Measurements from ENCODE around the gene CCDC157. TPM values are rescaled to one million over a fixed set of nuclear protein-coding genes. Genes with fewer than 3 reads are reported as not detected.

Gene CCDC157
- total RNA-seq, 1 experiment from 2014 or later, result 0.82 TPM

GRCh38 chr22:30313527-30314363 lies 43.1 kb upstream of the CCDC157 start:
- Histone ChIP-seq H3K4me1 (ENCODE audit: low read length) (peaks cover 28% of the 10 kb centered on the region), H3K27ac (ENCODE audit: low read length) (no peak overlapping the region), H3K9ac (ENCODE audit: low read length) (no peak overlapping the region), H3K36me3 (ENCODE audit: insufficient read depth, low read length) (no peaks in the 10 kb centered on the region), H3K79me2 (ENCODE audit: low read length) (peaks cover 25% of the 10 kb centered on the region), H3K9me2 (replicated peaks; ENCODE audit: insufficient read depth, low read length) (no peaks in the 10 kb centered on the region), H3K4me2 (ENCODE audit: low read depth, low read length, poor library complexity, severe bottlenecking) (no peak overlapping the region), H3K27me3 (ENCODE audit: low read length) (no peaks in the 10 kb centered on the region), H4K20me1 (ENCODE audit: insufficient read depth, low read depth, low read length) (peaks cover 28% of the 10 kb centered on the region), H3K4me3 (ENCODE audit: low read length) (no peak overlapping the region), H2AFZ (ENCODE audit: low read length) (no peak overlapping the region), H3K9me3 (ENCODE audit: low read length) (no peaks in the 10 kb centered on the region)
- DNase-seq, result no peak

GRCh38 chr22:30314915-30315314 lies 41.9 kb upstream of the CCDC157 start:
- Histone ChIP-seq H2AFZ (ENCODE audit: low read length) (no peak overlapping the region), H3K9me3 (ENCODE audit: low read length) (no peaks in the 10 kb centered on the region), H3K79me2 (ENCODE audit: low read length) (peaks cover 22% of the 10 kb centered on the region), H3K4me3 (ENCODE audit: low read length) (no peak overlapping the region), H3K4me2 (ENCODE audit: low read depth, low read length, poor library complexity, severe bottlenecking) (no peak overlapping the region), H3K4me1 (ENCODE audit: low read length) (peaks cover 17% of the 10 kb centered on the region), H3K9me2 (replicated peaks; ENCODE audit: insufficient read depth, low read length) (no peaks in the 10 kb centered on the region), H3K27ac (ENCODE audit: low read length) (no peak overlapping the region), H4K20me1 (ENCODE audit: insufficient read depth, low read depth, low read length) (peaks cover 21% of the 10 kb centered on the region), H3K36me3 (ENCODE audit: insufficient read depth, low read length) (no peaks in the 10 kb centered on the region), H3K27me3 (ENCODE audit: low read length) (no peaks in the 10 kb centered on the region), H3K9ac (ENCODE audit: low read length) (no peak overlapping the region)
- DNase-seq, result no peak

- no peak for DNase-seq
Observed at GRCh38 chr22:30315962-30316576, 40.7 kb upstream of the CCDC157 start.

GRCh38 chr22:30317778-30318177 lies 39.0 kb upstream of the CCDC157 start:
- Histone ChIP-seq H3K27ac (ENCODE audit: low read length) (no peak overlapping the region), H3K4me2 (ENCODE audit: low read depth, low read length, poor library complexity, severe bottlenecking) (no peak overlapping the region)

More at GRCh38 chr22:30315962-30316576, 40.7 kb upstream of the CCDC157 start:
- H3K36me3 ChIP-seq (ENCODE audit: insufficient read depth, low read length), result no peaks in the 10 kb centered on the region
- H4K20me1 ChIP-seq (ENCODE audit: insufficient read depth, low read depth, low read length), result peaks cover 16% of the 10 kb centered on the region
- peaks cover 6% of the 10 kb centered on the region for H3K4me1 ChIP-seq (ENCODE audit: low read length)
- no peaks in the 10 kb centered on the region for H3K27me3 ChIP-seq (ENCODE audit: low read length)
- H3K79me2 ChIP-seq (ENCODE audit: low read length), result peaks cover 22% of the 10 kb centered on the region
- H3K4me3 ChIP-seq (ENCODE audit: low read length), result no peak overlapping the region
- H3K9ac ChIP-seq (ENCODE audit: low read length), result no peak overlapping the region
- no peaks in the 10 kb centered on the region for H3K9me3 ChIP-seq (ENCODE audit: low read length)
- H3K9me2 ChIP-seq (replicated peaks; ENCODE audit: insufficient read depth, low read length), result no peaks in the 10 kb centered on the region
- no peak overlapping the region for H3K4me2 ChIP-seq (ENCODE audit: low read depth, low read length, poor library complexity, severe bottlenecking)
- H3K27ac ChIP-seq (ENCODE audit: low read length), result no peak overlapping the region
- H2AFZ ChIP-seq (ENCODE audit: low read length), result no peak overlapping the region

GRCh38 chr22:30318799-30319419 lies 37.9 kb upstream of the CCDC157 start:
- Histone ChIP-seq H2AFZ (ENCODE audit: low read length) (no peak overlapping the region), H3K9me2 (replicated peaks; ENCODE audit: insufficient read depth, low read length) (no peaks in the 10 kb centered on the region), H3K9ac (ENCODE audit: low read length) (no peak overlapping the region), H3K27ac (ENCODE audit: low read length) (no peak overlapping the region), H3K4me3 (ENCODE audit: low read length) (no peak overlapping the region), H3K4me1 (ENCODE audit: low read length) (no peaks in the 10 kb centered on the region), H3K79me2 (ENCODE audit: low read length) (peaks cover 19% of the 10 kb centered on the region), H3K36me3 (ENCODE audit: insufficient read depth, low read length) (no peaks in the 10 kb centered on the region), H3K4me2 (ENCODE audit: low read depth, low read length, poor library complexity, severe bottlenecking) (no peak overlapping the region), H3K27me3 (ENCODE audit: low read length) (no peaks in the 10 kb centered on the region), H3K9me3 (ENCODE audit: low read length) (no peaks in the 10 kb centered on the region), H4K20me1 (ENCODE audit: insufficient read depth, low read depth, low read length) (peaks cover 4% of the 10 kb centered on the region; the same call in 1 of the 2 replicates)
- no peak for DNase-seq

More at GRCh38 chr22:30317778-30318177, 39.0 kb upstream of the CCDC157 start:
- Histone ChIP-seq H3K4me3 (ENCODE audit: low read length) (no peak overlapping the region), H4K20me1 (ENCODE audit: insufficient read depth, low read depth, low read length) (peaks cover 9% of the 10 kb centered on the region), H3K36me3 (ENCODE audit: insufficient read depth, low read length) (no peaks in the 10 kb centered on the region), H3K9me2 (replicated peaks; ENCODE audit: insufficient read depth, low read length) (no peaks in the 10 kb centered on the region), H3K9ac (ENCODE audit: low read length) (no peak overlapping the region), H2AFZ (ENCODE audit: low read length) (no peak overlapping the region), H3K79me2 (ENCODE audit: low read length) (peaks cover 17% of the 10 kb centered on the region), H3K4me1 (ENCODE audit: low read length) (no peaks in the 10 kb centered on the region), H3K9me3 (ENCODE audit: low read length) (no peaks in the 10 kb centered on the region), H3K27me3 (ENCODE audit: low read length) (no peaks in the 10 kb centered on the region)
- no peak for DNase-seq

GRCh38 chr22:30320021-30320556 lies 36.7 kb upstream of the CCDC157 start:
- Histone ChIP-seq H3K27ac (ENCODE audit: low read length) (no peak overlapping the region), H3K79me2 (ENCODE audit: low read length) (peaks cover 30% of the 10 kb centered on the region)

GRCh38 chr22:30321461-30321860 lies 35.3 kb upstream of the CCDC157 start:
- DNase-seq, result no peak
- Histone ChIP-seq H3K9ac (ENCODE audit: low read length) (no peak overlapping the region), H4K20me1 (ENCODE audit: insufficient read depth, low read depth, low read length) (peaks cover 4% of the 10 kb centered on the region; the same call in 1 of the 2 replicates), H2AFZ (ENCODE audit: low read length) (no peak overlapping the region), H3K4me2 (ENCODE audit: low read depth, low read length, poor library complexity, severe bottlenecking) (no peak overlapping the region), H3K27ac (ENCODE audit: low read length) (no peak overlapping the region), H3K9me3 (ENCODE audit: low read length) (no peaks in the 10 kb centered on the region), H3K27me3 (ENCODE audit: low read length) (no peaks in the 10 kb centered on the region), H3K4me3 (ENCODE audit: low read length) (no peak overlapping the region), H3K36me3 (ENCODE audit: insufficient read depth, low read length) (no peaks in the 10 kb centered on the region), H3K79me2 (ENCODE audit: low read length) (peaks cover 35% of the 10 kb centered on the region), H3K9me2 (replicated peaks; ENCODE audit: insufficient read depth, low read length) (no peaks in the 10 kb centered on the region), H3K4me1 (ENCODE audit: low read length) (peaks cover 14% of the 10 kb centered on the region)

More at GRCh38 chr22:30320021-30320556, 36.7 kb upstream of the CCDC157 start:
- Histone ChIP-seq H3K4me1 (ENCODE audit: low read length) (peaks cover 5% of the 10 kb centered on the region), H4K20me1 (ENCODE audit: insufficient read depth, low read depth, low read length) (no peaks in the 10 kb centered on the region; the same call in 1 of the 2 replicates), H2AFZ (ENCODE audit: low read length) (no peak overlapping the region), H3K9ac (ENCODE audit: low read length) (no peak overlapping the region), H3K9me2 (replicated peaks; ENCODE audit: insufficient read depth, low read length) (no peaks in the 10 kb centered on the region), H3K27me3 (ENCODE audit: low read length) (no peaks in the 10 kb centered on the region), H3K9me3 (ENCODE audit: low read length) (no peaks in the 10 kb centered on the region), H3K4me2 (ENCODE audit: low read depth, low read length, poor library complexity, severe bottlenecking) (no peak overlapping the region), H3K36me3 (ENCODE audit: insufficient read depth, low read length) (no peaks in the 10 kb centered on the region), H3K4me3 (ENCODE audit: low read length) (no peak overlapping the region)
- DNase-seq, result no peak

GRCh38 chr22:30323246-30323645 lies 33.6 kb upstream of the CCDC157 start:
- H3K4me3 ChIP-seq (ENCODE audit: low read length), result no peak overlapping the region
- H2AFZ ChIP-seq (ENCODE audit: low read length), result no peak overlapping the region
- H3K27ac ChIP-seq (ENCODE audit: low read length), result no peak overlapping the region
- H3K36me3 ChIP-seq (ENCODE audit: insufficient read depth, low read length), result no peaks in the 10 kb centered on the region
- H3K4me2 ChIP-seq (ENCODE audit: low read depth, low read length, poor library complexity, severe bottlenecking), result no peak overlapping the region
- DNase-seq, result no peak
- no peaks in the 10 kb centered on the region for H3K9me2 ChIP-seq (replicated peaks; ENCODE audit: insufficient read depth, low read length)
- peaks cover 27% of the 10 kb centered on the region for H3K4me1 ChIP-seq (ENCODE audit: low read length)
- no peaks in the 10 kb centered on the region for H3K27me3 ChIP-seq (ENCODE audit: low read length)
- H3K9me3 ChIP-seq (ENCODE audit: low read length), result no peaks in the 10 kb centered on the region
- peaks cover 30% of the 10 kb centered on the region for H3K79me2 ChIP-seq (ENCODE audit: low read length)
- no peak overlapping the region for H3K9ac ChIP-seq (ENCODE audit: low read length)
- peaks cover 4% of the 10 kb centered on the region; the same call in 1 of the 2 replicates for H4K20me1 ChIP-seq (ENCODE audit: insufficient read depth, low read depth, low read length)

Measured in Karpas-422 (cell line).